GM23338 (cell line): Measurements from ENCODE around the gene GRIN2A. TPM values are rescaled to one million over a fixed set of nuclear protein-coding genes. Genes with fewer than 3 reads are reported as not detected.

Experiments used
- ATAC-seq: fragments of 200-7000 bp; cut with Tn5 transposase; 3 replicates; pipeline ENCODE4 v1.9.1; 2020
- DNase-seq: peaks from one replicate; pipeline ENCODE4 v3.0.0-alpha.2; 2015; ENCODE audit warnings: low spot score
- H2AFZ ChIP-seq: fragments of 200-600 bp; sonication (generic); 2 replicates; pipeline ENCODE4 v1.8.0; 2016; ENCODE audit warnings: antibody characterized with exemption, mild to moderate bottlenecking, moderate library complexity
- H3F3A ChIP-seq: fragments of 200-600 bp; sonication (generic); replicated peaks from 2 replicates; pipeline ENCODE4 v1.8.0; 2017; ENCODE audit warnings: antibody characterized with exemption, mixed run types, low read depth
- H3K27ac ChIP-seq: fragments of 200-600 bp; sonication (generic); 2 replicates; pipeline ENCODE4 v1.6.1; 2016; ENCODE audit warnings: low read depth
- H3K27me3 ChIP-seq: fragments of 200-600 bp; sonication (generic); 2 replicates; pipeline ENCODE4 v1.8.0; 2016; ENCODE audit warnings: mild to moderate bottlenecking, mixed run types, moderate library complexity; ENCODE audit not compliant: insufficient read depth
- H3K36me3 ChIP-seq: fragments of 200-600 bp; sonication (generic); 2 replicates; pipeline ENCODE4 v1.8.0; 2016; ENCODE audit warnings: mild to moderate bottlenecking; ENCODE audit not compliant: insufficient read depth
- H3K4me1 ChIP-seq: fragments of 200-600 bp; sonication (generic); 2 replicates; pipeline ENCODE4 v1.8.0; 2016; ENCODE audit warnings: mild to moderate bottlenecking, moderate library complexity; ENCODE audit not compliant: insufficient read depth
- H3K4me2 ChIP-seq: fragments of 200-600 bp; sonication (generic); 2 replicates; pipeline ENCODE4 v1.7.1; 2017; ENCODE audit warnings: mixed run types
- H3K4me3 ChIP-seq: fragments of 200-600 bp; sonication (generic); 2 replicates; pipeline ENCODE4 v1.6.1; 2016; ENCODE audit warnings: mixed run types
- H3K79me2 ChIP-seq: fragments of 200-600 bp; sonication (generic); replicated peaks from 2 replicates; pipeline ENCODE4 v1.8.0; 2017; ENCODE audit warnings: mild to moderate bottlenecking; ENCODE audit not compliant: insufficient read depth
- H3K9me2 ChIP-seq: fragments of 200-600 bp; sonication (generic); 2 replicates; pipeline ENCODE4 v1.8.0; 2017; ENCODE audit not compliant: insufficient read depth
- H4K20me1 ChIP-seq: fragments of 200-600 bp; sonication (generic); replicated peaks from 2 replicates; pipeline ENCODE4 v1.8.0; 2017; ENCODE audit warnings: mild to moderate bottlenecking; ENCODE audit not compliant: insufficient read depth
- H3K27ac Mint-ChIP-seq: 2 replicates; pipeline ENCODE4 v1.8.0; 2020; ENCODE audit warnings: inconsistent platforms, mild to moderate bottlenecking, moderate library complexity, mixed read lengths
- H3K27me3 Mint-ChIP-seq: 3 replicates; pipeline ENCODE4 v1.8.0; 2022; ENCODE audit warnings: low read depth, mild to moderate bottlenecking, moderate library complexity, mixed read lengths, inconsistent platforms; ENCODE audit not compliant: insufficient read depth, poor library complexity
- H3K36me3 Mint-ChIP-seq: 3 replicates; pipeline ENCODE4 v1.8.0; 2021; ENCODE audit warnings: low read depth, mild to moderate bottlenecking, inconsistent platforms, moderate library complexity, mixed read lengths
- H3K4me1 Mint-ChIP-seq: 3 replicates; pipeline ENCODE4 v1.8.0; 2020; ENCODE audit warnings: mild to moderate bottlenecking, inconsistent platforms, mixed read lengths
- H3K4me3 Mint-ChIP-seq: 3 replicates; pipeline ENCODE4 v1.8.0; 2021; ENCODE audit warnings: moderate library complexity, mild to moderate bottlenecking, inconsistent platforms, mixed read lengths
- H3K9me3 Mint-ChIP-seq: 3 replicates; pipeline ENCODE4 v1.8.0; 2020; ENCODE audit warnings: moderate library complexity, mild to moderate bottlenecking, inconsistent platforms, mixed read lengths
- EZH2phosphoT487 ChIP-seq: fragments of 200-600 bp; sonication (generic); IDR thresholded peaks from one replicate; pipeline ENCODE4 v1.8.1; 2018; ENCODE audit warnings: antibody characterized with exemption; ENCODE audit not compliant: unreplicated experiment
- ZNF114 ChIP-seq: fragments of 250-450 bp; sonication (Bioruptor Pico); IDR thresholded peaks from 2 replicates; pipeline ENCODE4 v1.5.0; 2020; ENCODE audit warnings: mild to moderate bottlenecking, moderate library complexity
- ZNF331 ChIP-seq: fragments of 250-450 bp; sonication (Bioruptor Pico); IDR thresholded peaks from 2 replicates; pipeline ENCODE4 v1.5.0; 2020; ENCODE audit warnings: low read depth, mild to moderate bottlenecking, moderate library complexity
- polyA plus RNA-seq: library from polyadenylated mRNA; unstranded; fragments of >200 nt; fragmentation: Nextera tagmentation; extraction: Ambion mirVana; gene quantifications from 2 replicates; pipeline ENCODE4 v1.2.1, GENCODE V29; 2016
- total RNA-seq: library from RNA; depleted of rRNA; stranded (reverse); fragments of >200 nt; shearing (Covaris generic); gene quantifications from 2 replicates; pipeline ENCODE4 v1.2.3, GENCODE V29; 2014
- TF ChIP-seq, protein P1 (sequence below): fragments of 250-450 bp; sonication (Bioruptor Pico); IDR thresholded peaks from 2 replicates; pipeline ENCODE4 v1.5.0; 2020; ENCODE audit warnings: mild to moderate bottlenecking, moderate library complexity
- TF ChIP-seq, protein P2 (sequence below): IDR thresholded peaks from 2 replicates; pipeline ENCODE4 v1.6.1; 2016; ENCODE audit warnings: antibody characterized with exemption

The GRIN2A gene
- total and polyA plus RNA-seq, 2 experiments from 2014 or later: 0.89 to 5.1 TPM

DNA sequence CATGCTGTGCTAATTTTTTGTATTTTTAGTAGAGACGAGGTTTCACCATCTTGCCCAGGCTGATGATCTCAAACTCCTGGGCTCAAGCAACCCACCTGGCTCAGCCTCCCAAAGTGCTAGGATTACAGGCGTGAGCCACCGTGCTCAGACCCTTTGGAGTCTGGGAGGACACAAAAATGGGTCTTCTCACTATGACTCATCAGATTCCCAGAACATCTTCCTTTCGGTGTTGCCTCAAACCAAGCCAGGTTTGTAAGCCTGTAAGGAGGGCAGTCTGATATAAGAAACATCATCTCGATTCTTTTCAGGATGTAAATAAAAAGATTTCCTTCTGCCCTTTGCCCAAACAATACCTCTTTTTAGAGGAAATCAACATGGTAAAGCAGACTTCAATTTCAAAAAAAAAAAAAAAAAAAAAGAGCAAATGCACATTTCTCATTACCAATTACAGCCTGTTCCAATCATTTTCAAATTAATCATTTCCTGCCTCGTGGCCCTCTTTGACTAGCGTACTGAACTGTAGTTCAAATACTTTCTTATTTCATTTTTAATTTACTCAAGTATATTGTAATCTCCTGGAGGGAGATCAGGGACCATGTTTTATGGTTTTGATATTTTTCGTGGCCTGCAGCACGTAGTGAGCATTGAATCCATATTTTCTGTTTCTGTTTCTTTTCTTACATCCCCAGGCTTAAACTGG lies 409.6 kb downstream of the GRIN2A start (continued):
- TF ChIP-seq, protein P1, sequence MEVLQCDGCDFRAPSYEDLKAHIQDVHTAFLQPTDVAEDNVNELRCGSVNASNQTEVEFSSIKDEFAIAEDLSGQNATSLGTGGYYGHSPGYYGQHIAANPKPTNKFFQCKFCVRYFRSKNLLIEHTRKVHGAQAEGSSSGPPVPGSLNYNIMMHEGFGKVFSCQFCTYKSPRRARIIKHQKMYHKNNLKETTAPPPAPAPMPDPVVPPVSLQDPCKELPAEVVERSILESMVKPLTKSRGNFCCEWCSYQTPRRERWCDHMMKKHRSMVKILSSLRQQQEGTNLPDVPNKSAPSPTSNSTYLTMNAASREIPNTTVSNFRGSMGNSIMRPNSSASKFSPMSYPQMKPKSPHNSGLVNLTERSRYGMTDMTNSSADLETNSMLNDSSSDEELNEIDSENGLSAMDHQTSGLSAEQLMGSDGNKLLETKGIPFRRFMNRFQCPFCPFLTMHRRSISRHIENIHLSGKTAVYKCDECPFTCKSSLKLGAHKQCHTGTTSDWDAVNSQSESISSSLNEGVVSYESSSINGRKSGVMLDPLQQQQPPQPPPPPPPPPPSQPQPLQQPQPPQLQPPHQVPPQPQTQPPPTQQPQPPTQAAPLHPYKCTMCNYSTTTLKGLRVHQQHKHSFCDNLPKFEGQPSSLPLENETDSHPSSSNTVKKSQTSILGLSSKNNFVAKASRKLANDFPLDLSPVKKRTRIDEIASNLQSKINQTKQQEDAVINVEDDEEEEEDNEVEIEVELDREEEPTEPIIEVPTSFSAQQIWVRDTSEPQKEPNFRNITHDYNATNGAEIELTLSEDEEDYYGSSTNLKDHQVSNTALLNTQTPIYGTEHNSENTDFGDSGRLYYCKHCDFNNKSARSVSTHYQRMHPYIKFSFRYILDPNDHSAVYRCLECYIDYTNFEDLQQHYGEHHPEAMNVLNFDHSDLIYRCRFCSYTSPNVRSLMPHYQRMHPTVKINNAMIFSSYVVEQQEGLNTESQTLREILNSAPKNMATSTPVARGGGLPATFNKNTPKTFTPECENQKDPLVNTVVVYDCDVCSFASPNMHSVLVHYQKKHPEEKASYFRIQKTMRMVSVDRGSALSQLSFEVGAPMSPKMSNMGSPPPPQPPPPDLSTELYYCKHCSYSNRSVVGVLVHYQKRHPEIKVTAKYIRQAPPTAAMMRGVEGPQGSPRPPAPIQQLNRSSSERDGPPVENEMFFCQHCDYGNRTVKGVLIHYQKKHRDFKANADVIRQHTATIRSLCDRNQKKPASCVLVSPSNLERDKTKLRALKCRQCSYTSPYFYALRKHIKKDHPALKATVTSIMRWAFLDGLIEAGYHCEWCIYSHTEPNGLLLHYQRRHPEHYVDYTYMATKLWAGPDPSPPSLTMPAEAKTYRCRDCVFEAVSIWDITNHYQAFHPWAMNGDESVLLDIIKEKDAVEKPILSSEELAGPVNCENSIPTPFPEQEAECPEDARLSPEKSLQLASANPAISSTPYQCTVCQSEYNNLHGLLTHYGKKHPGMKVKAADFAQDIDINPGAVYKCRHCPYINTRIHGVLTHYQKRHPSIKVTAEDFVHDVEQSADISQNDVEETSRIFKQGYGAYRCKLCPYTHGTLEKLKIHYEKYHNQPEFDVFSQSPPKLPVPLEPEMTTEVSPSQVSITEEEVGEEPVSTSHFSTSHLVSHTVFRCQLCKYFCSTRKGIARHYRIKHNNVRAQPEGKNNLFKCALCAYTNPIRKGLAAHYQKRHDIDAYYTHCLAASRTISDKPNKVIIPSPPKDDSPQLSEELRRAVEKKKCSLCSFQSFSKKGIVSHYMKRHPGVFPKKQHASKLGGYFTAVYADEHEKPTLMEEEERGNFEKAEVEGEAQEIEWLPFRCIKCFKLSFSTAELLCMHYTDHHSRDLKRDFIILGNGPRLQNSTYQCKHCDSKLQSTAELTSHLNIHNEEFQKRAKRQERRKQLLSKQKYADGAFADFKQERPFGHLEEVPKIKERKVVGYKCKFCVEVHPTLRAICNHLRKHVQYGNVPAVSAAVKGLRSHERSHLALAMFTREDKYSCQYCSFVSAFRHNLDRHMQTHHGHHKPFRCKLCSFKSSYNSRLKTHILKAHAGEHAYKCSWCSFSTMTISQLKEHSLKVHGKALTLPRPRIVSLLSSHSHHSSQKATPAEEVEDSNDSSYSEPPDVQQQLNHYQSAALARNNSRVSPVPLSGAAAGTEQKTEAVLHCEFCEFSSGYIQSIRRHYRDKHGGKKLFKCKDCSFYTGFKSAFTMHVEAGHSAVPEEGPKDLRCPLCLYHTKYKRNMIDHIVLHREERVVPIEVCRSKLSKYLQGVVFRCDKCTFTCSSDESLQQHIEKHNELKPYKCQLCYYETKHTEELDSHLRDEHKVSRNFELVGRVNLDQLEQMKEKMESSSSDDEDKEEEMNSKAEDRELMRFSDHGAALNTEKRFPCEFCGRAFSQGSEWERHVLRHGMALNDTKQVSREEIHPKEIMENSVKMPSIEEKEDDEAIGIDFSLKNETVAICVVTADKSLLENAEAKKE (CRISPR knock-in tag): no peak
- TF ChIP-seq, protein P2, sequence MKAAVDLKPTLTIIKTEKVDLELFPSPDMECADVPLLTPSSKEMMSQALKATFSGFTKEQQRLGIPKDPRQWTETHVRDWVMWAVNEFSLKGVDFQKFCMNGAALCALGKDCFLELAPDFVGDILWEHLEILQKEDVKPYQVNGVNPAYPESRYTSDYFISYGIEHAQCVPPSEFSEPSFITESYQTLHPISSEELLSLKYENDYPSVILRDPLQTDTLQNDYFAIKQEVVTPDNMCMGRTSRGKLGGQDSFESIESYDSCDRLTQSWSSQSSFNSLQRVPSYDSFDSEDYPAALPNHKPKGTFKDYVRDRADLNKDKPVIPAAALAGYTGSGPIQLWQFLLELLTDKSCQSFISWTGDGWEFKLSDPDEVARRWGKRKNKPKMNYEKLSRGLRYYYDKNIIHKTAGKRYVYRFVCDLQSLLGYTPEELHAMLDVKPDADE: no peak

DNA sequence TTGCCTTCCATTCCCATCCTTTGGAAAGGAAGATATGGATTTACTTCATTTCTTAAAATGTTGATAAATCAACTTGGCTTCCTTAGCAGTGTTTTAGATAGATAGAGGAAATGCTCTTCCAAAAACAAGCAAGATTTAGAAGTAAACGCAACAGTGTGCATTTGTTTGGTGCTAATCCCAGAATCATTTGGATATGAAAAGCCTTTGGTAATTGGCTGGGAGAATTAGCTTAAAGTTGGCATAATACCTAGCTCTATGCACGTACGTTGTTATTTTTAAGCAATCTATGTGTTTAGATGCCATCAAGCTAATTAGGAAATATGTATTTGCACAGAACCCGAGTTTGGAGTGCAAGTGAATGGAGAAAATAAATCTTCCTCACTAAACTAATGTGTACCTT lies 415.3 kb downstream of the GRIN2A start:
- ATAC-seq: no peak
- H3K36me3 ChIP-seq: no peaks in the 10 kb centered on the region
- H3K27ac ChIP-seq: no peak overlapping the region
- peaks cover 12% of the 10 kb centered on the region; the same call in 2 of the 3 replicates for H3K36me3 Mint-ChIP-seq
- no peaks in the 10 kb centered on the region for H4K20me1 ChIP-seq
- no peak overlapping the region for H2AFZ ChIP-seq
- no peak overlapping the region for H3K27ac Mint-ChIP-seq
- H3K4me2 ChIP-seq: no peak overlapping the region
- peaks cover 8% of the 10 kb centered on the region; the same call in 1 of the 2 replicates for H3K9me2 ChIP-seq
- H3K4me3 ChIP-seq: no peak overlapping the region
- peaks cover 21% of the 10 kb centered on the region for H3K4me1 ChIP-seq
- no peaks in the 10 kb centered on the region for H3K79me2 ChIP-seq
- peaks cover 18% of the 10 kb centered on the region; the same call in 2 of the 3 replicates for H3K4me1 Mint-ChIP-seq
- peaks cover 2% of the 10 kb centered on the region for H3K27me3 Mint-ChIP-seq
- peaks cover 6% of the 10 kb centered on the region; the same call in 2 of the 3 replicates for H3K9me3 Mint-ChIP-seq
- no peak for DNase-seq
- H3K27me3 ChIP-seq: no peaks in the 10 kb centered on the region
- H3F3A ChIP-seq: no peaks in the 10 kb centered on the region
- no peak overlapping the region for H3K4me3 Mint-ChIP-seq
- TF ChIP-seq EZH2phosphoT487 (no peak), ZNF114 (no peak), ZNF331 (CRISPR knock-in tag) (no peak)
- TF ChIP-seq, protein P1 (CRISPR knock-in tag): no peak
